ENCODE results near the gene TNP2. TPM values are rescaled to one million over a fixed set of nuclear protein-coding genes. Genes with fewer than 3 reads are reported as not detected.

TNP2 gene
- total and polyA plus RNA-seq, 2 of the 4 experiments (the other 2 are of a cell fraction), result not detected

DNA sequence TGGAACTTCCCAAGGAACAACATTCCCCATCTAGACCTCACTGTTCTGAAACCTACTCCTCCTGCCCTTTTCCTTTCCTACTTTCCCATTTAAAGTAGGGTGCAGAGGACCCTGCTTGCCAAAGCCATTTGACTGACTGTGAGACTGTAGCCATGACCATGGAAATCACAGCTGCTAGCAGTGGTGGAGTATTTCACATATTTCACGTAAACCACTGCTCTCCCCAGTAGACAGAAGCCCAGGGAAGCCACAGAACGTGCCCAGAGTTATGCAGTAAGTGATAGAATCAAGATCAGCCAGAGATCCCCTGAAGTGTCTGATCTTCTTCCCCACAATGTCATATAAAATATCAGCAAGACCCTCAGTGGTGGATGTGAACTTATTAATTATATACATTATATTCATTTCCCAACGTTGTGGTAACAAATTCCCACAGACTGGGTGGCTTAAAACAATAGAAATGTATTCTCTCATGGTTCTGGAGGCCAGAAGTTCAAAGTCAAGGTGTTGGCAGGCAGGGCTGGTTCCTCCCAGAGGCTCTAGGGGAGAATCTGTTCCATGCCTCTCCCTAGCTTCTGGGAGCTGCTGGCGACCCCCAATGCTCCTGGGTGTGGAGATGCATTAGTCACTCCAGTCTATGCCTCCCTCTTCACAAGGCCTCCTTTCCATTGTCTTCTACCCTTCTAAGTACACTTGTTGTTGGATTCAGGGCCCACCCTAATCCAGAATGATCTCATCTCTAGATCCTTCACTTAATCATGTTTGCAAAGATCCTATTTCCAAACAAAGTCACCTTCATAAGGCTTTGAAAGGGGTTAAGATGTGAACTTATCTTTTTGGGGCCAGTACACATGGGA is 32.7 kb upstream of the TNP2 start (continued):
- no peak for TF ChIP-seq FOS (IDR thresholded peaks at IDR 0.05; ENCODE audit: low read depth, low read length)

DNA sequence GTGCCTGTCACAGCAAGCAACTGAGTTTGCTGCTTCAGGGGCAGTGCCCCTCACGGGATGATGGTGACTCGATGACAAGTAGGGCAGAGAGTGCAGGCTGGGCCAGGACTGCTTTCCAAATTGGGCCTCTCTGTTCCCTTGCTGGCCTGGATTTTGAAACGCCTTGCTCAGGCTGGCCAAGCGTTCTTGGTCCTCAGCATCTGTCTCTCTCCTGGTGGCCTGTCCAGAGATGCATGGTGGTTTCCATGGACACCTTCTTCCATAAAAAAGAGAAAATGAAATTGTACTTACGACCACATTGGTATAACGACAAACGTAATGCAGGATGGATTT is 31.4 kb upstream of the TNP2 start:
- ATAC-seq (ENCODE audit: low read depth) (no peak), DNase-seq (no peak)
- Histone ChIP-seq H3K56ac (ENCODE audit: extremely low read depth, insufficient read depth, low read length) (no peak overlapping the region), H3K36me3 (ENCODE audit: control insufficient read depth, insufficient read depth, low read length) (no peaks in the 10 kb centered on the region), H2AK5ac (ENCODE audit: low read depth, low read length) (no peak overlapping the region), H3K4me3 (ENCODE audit: insufficient read depth, low read depth, low read length) (no peak overlapping the region), H3K4me1 (ENCODE audit: control insufficient read depth, insufficient read depth, low read length) (peaks cover 10% of the 10 kb centered on the region), H3K4me2 (ENCODE audit: low read depth, low read length) (no peak overlapping the region), H3K79me1 (ENCODE audit: low read depth in 1 of 2, low read length in 2 of 2) (no peaks in the 10 kb centered on the region), H3K14ac (replicated peaks; ENCODE audit: low read depth, low read length) (no peak overlapping the region), H3K23ac (ENCODE audit: low read depth, low read length) (no peak overlapping the region), H3K27ac (ENCODE audit: insufficient read depth, low read length) (no peak overlapping the region), H2AFZ (replicated peaks; ENCODE audit: low read length, poor library complexity) (no peak overlapping the region), H3K27me3 (ENCODE audit: control insufficient read depth, insufficient read depth, low read length) (no peaks in the 10 kb centered on the region), H4K5ac (ENCODE audit: low read depth, low read length) (no peak overlapping the region), H4K8ac (ENCODE audit: low read depth in 2 of 2, low read length in 2 of 2) (no peak overlapping the region), H3K18ac (ENCODE audit: low read depth, low read length) (no peak overlapping the region), H2AK9ac (replicated peaks; ENCODE audit: low read depth, low read length, poor library complexity) (no peak overlapping the region), H2BK20ac (ENCODE audit: low read depth, low read length) (no peak overlapping the region), H2BK5ac (ENCODE audit: low read depth, low read length, poor library complexity, severe bottlenecking) (no peak overlapping the region), H4K91ac (ENCODE audit: insufficient read depth, low read depth, low read length) (no peak overlapping the region), H3K4ac (ENCODE audit: low read depth, low read length) (no peak overlapping the region), H4K20me1 (ENCODE audit: insufficient read depth, low read length) (no peaks in the 10 kb centered on the region), H3K9me1 (ENCODE audit: insufficient read depth, low read length) (no peaks in the 10 kb centered on the region), H3K9me3 (ENCODE audit: control insufficient read depth, insufficient read depth, low read length) (no peaks in the 10 kb centered on the region), H3K9ac (ENCODE audit: low read depth, low read length) (no peak overlapping the region), H2BK120ac (ENCODE audit: low read depth, low read length) (no peak overlapping the region), H2BK15ac (ENCODE audit: low read depth, low read length) (no peak overlapping the region)
- TF ChIP-seq CEBPB (IDR thresholded peaks at IDR 0.05; ENCODE audit: low read depth, low read length), result no peak
- TF ChIP-seq, protein P1, sequence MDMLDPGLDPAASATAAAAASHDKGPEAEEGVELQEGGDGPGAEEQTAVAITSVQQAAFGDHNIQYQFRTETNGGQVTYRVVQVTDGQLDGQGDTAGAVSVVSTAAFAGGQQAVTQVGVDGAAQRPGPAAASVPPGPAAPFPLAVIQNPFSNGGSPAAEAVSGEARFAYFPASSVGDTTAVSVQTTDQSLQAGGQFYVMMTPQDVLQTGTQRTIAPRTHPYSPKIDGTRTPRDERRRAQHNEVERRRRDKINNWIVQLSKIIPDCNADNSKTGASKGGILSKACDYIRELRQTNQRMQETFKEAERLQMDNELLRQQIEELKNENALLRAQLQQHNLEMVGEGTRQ (IDR thresholded peaks at IDR 0.05; ENCODE audit: low read depth, low read length), result no peak
- TF ChIP-seq, protein P2, sequence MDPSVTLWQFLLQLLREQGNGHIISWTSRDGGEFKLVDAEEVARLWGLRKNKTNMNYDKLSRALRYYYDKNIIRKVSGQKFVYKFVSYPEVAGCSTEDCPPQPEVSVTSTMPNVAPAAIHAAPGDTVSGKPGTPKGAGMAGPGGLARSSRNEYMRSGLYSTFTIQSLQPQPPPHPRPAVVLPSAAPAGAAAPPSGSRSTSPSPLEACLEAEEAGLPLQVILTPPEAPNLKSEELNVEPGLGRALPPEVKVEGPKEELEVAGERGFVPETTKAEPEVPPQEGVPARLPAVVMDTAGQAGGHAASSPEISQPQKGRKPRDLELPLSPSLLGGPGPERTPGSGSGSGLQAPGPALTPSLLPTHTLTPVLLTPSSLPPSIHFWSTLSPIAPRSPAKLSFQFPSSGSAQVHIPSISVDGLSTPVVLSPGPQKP (IDR thresholded peaks at IDR 0.05; ENCODE audit: borderline replicate concordance, low read depth, low read length), result no peak
- TF ChIP-seq RFX5 (IDR thresholded peaks at IDR 0.05; ENCODE audit: low read depth, low read length), result no peak
- TF ChIP-seq, protein P3, sequence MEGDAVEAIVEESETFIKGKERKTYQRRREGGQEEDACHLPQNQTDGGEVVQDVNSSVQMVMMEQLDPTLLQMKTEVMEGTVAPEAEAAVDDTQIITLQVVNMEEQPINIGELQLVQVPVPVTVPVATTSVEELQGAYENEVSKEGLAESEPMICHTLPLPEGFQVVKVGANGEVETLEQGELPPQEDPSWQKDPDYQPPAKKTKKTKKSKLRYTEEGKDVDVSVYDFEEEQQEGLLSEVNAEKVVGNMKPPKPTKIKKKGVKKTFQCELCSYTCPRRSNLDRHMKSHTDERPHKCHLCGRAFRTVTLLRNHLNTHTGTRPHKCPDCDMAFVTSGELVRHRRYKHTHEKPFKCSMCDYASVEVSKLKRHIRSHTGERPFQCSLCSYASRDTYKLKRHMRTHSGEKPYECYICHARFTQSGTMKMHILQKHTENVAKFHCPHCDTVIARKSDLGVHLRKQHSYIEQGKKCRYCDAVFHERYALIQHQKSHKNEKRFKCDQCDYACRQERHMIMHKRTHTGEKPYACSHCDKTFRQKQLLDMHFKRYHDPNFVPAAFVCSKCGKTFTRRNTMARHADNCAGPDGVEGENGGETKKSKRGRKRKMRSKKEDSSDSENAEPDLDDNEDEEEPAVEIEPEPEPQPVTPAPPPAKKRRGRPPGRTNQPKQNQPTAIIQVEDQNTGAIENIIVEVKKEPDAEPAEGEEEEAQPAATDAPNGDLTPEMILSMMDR (conservative IDR thresholded peaks at IDR 0.05; ENCODE audit: low read depth, low read length), result no peak
- TF ChIP-seq MAZ (IDR thresholded peaks at IDR 0.05; ENCODE audit: borderline replicate concordance, low read depth, low read length), result no peak
- TF ChIP-seq SMC3 (IDR thresholded peaks at IDR 0.05; ENCODE audit: low read depth, low read length), result no peak
- no peak for TF ChIP-seq RCOR1 (IDR thresholded peaks at IDR 0.05; ENCODE audit: insufficient replicate concordance, low read length)
- TF ChIP-seq MXI1 (IDR thresholded peaks at IDR 0.05; ENCODE audit: borderline replicate concordance, low read depth, low read length), result no peak
- TF ChIP-seq FOS (IDR thresholded peaks at IDR 0.05; ENCODE audit: low read depth, low read length), result no peak
- TF ChIP-seq POLR2A (IDR thresholded peaks at IDR 0.05; ENCODE audit: low read depth, low read length), result no peak
- no peak for TF ChIP-seq CHD1 (IDR thresholded peaks at IDR 0.05; ENCODE audit: low read depth, low read length)
- no peak for TF ChIP-seq MAFK (IDR thresholded peaks at IDR 0.05; ENCODE audit: low read depth, low read length)
- dilution Hi-C loops (cut with HindIII; ENCODE audit: low sequenced_read_pairs, unreplicated experiment) (no loop called here), intact Hi-C loops (cut with micrococcal nuclease) (no loop called here), in situ Hi-C loops (cut with MboI; ENCODE audit: low sequenced_read_pairs) (no loop called here)
- ChIA-PET CTCF (no interaction called here), POLR2A (ENCODE audit: unreplicated experiment) (no interaction called here)
- 65% methylated on average over 2 of the region's 7 CpGs; no CpG with 5 or more reads in 1 of the 2 experiments for WGBS, 2 experiments (ENCODE audit: extremely low coverage in 2 of 2, insufficient read length in 1 of 2)
- no TSS peak for BruUV-seq (replicated peaks)
